ENCODE data around the gene PAFAH1B1. TPM values are rescaled to one million over a fixed set of nuclear protein-coding genes. Genes with fewer than 3 reads are reported as not detected.
"Not testable (repeated sequence)": the region's sequence is repeated elsewhere in the genome, so short reads cannot be mapped to it uniquely, and the experiment has no call there.

The PAFAH1B1 gene
- total RNA-seq, 1 donor from 2014 or later: 107 TPM

DNA sequence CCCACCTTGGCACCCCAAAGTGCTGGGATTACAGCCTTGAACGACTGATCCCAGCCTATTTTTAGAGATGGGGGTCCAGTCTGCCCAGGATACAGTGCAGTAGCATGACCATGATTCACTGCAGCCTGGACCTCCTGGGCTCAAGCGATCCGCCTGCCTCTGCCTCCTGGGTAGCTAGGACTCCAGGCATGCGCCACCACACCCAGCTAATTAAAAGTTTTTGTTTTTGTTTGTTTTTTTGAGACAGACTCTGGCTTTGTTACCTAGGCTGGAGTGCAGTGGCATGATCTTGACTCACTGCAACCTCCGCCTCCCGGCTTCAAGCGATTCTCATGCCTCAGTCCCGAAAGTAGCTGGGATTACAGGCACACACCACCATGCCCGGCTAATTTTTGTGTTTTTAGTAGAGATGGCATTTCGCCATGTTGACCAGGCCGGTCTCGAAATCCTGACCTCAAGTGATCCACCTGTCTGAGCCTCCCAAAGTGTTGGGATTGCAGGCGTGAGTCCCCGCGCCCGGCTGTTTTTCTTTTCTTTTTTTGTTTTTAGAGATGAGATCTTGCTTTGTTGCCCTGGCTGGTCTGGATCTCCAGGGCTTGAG, 2.3 kb upstream of the PAFAH1B1 start:
- intact Hi-C loops (cut with micrococcal nuclease): no loop called here
- ATAC-seq (no peak), DNase-seq (no peak)

- ATAC-seq: peak; percentile 84
- intact Hi-C loops (cut with micrococcal nuclease): no loop called here
- peak; percentile 87 for DNase-seq
These were observed 617 bp downstream of the PAFAH1B1 start for GRCh38 chr17:2593821-2594721.

GRCh38 chr17:2594722-2595599, 1.5 kb downstream of the PAFAH1B1 start:
- no peak for ATAC-seq
- intact Hi-C loops (cut with micrococcal nuclease): no loop called here

GRCh38 chr17:2595716-2596115, 2.3 kb downstream of the PAFAH1B1 start:
- DNase-seq (no peak), ATAC-seq (no peak)
- intact Hi-C loops (cut with micrococcal nuclease): no loop called here

More at GRCh38 chr17:2594722-2595599, 1.5 kb downstream of the PAFAH1B1 start:
- no peak for DNase-seq

- ATAC-seq (no peak), DNase-seq (no peak)
- intact Hi-C loops (cut with micrococcal nuclease): no loop called here
These were observed 4.7 kb downstream of the PAFAH1B1 start for GRCh38 chr17:2598166-2598565.

GRCh38 chr17:2602597-2603017, 9.2 kb downstream of the PAFAH1B1 start:
- intact Hi-C loops (cut with micrococcal nuclease): no loop called here
- DNase-seq (no peak), ATAC-seq (peak; percentile 21)

DNA sequence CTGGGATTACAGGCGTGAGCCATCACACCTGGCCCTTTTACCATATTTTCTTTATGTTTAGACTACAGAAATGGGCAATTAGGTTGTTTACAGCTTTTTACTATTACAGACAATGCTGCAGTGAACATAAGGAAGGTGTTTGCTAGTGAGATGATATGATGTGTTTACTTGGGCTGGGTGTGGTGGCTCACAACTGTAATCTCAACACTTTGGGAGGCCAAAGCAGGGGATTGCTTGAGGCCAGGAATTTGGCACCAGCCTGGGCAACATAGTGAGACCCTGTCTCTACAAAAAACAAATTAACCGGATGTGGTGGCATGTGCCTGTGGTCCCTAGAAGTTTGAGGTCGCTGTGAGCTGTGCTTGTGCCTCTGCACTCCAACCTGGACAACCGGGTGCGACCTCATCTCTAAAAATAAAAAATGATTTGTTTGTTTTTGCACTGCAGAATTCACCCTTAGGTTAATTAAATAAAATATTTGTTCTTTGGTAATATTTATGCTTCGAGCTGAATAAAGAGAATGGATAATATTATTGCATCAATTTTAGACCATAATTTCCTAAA, 15.0 kb downstream of the PAFAH1B1 start:
- intact Hi-C loops (cut with micrococcal nuclease): no loop called here
- ATAC-seq (peak; percentile 15), DNase-seq (no peak)

DNA sequence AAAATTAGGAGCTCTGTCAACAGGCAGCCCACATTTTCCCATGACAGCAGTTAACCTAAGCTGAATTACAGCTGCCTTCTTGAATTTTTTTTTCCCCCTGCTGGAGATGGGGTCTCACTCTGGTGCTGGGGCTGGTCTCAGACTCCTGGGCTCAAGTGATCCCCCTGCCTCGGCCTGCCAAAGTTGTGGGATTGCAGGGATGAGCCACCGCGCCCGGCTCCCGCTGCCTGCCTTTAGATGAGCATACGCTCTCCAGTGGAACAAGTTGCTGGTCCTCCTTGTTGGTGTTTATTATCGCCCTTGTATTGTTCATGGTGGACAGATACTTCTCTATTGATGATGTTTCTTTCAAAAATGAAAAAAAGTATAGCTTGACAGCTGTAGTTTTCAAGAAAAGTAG, 15.6 kb downstream of the PAFAH1B1 start:
- DNase-seq (no peak), ATAC-seq (no peak)
- intact Hi-C loops (cut with micrococcal nuclease): no loop called here

GRCh38 chr17:2610195-2611175, 17.0 kb downstream of the PAFAH1B1 start:
- ATAC-seq (no peak), DNase-seq (no peak)
- intact Hi-C loops (cut with micrococcal nuclease): no loop called here

- DNase-seq (no peak), ATAC-seq (no peak)
- intact Hi-C loops (cut with micrococcal nuclease): no loop called here
These were observed 18.2 kb downstream of the PAFAH1B1 start for GRCh38 chr17:2611627-2612026.

- no peak for ATAC-seq
- intact Hi-C loops (cut with micrococcal nuclease): no loop called here
- DNase-seq: no peak
These were observed 19.2 kb downstream of the PAFAH1B1 start for GRCh38 chr17:2612630-2613029.

- ATAC-seq (peak; percentile 8), DNase-seq (peak; percentile 43)
- intact Hi-C loops (cut with micrococcal nuclease): no loop called here
These were observed 19.8 kb downstream of the PAFAH1B1 start for GRCh38 chr17:2613089-2613808.

DNA sequence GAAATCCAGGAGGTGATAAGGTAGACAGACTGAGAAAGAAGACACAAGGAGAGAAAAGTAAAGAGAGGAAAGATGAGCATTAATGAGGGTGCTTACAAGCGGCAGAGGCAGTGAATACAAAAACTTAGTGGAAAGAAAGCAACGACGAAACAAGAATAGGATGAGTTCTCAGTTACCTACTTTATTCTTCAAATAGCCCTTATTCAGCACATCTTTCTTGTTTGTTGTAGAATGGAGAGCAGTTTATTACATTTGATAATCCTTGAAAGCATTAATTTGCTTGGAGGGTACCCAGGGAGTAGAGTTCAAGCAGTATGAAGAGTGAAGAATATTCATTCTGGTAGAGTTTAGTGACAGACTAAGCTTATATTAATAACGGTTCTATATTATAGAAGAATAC, 22.4 kb downstream of the PAFAH1B1 start:
- DNase-seq (no peak), ATAC-seq (no peak)
- intact Hi-C loops (cut with micrococcal nuclease): no loop called here

- intact Hi-C loops (cut with micrococcal nuclease): no loop called here
- DNase-seq: no peak
These were observed 27.8 kb downstream of the PAFAH1B1 start for GRCh38 chr17:2621241-2621640.

DNA sequence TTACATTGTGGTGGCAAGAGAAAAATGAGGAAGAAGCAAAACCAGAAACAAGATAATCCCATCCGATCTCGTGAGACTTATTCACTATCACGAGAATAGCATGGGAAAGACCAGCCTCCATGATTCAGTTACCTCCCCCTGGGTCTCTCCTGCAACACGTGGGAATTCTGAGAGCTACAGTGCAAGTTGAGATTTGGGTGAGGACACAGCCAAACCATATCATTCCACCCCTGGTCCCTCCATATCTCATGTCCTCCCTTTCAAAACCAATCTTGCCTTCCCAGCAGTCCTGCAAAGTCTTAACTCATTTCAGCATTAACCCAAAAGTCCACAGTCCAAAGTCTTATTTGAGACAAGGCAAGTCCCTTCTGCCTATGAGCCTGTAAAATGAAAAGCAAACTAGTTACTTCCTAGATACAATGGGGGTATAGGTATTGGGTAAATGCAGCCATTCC, 28.5 kb downstream of the PAFAH1B1 start:
- intact Hi-C loops (cut with micrococcal nuclease); DNase-seq; ATAC-seq: not testable (repeated sequence)

More at GRCh38 chr17:2621241-2621640, 27.8 kb downstream of the PAFAH1B1 start:
- no peak for ATAC-seq

- DNase-seq; intact Hi-C loops (cut with micrococcal nuclease); ATAC-seq: not testable (repeated sequence)
These were observed 29.4 kb downstream of the PAFAH1B1 start for GRCh38 chr17:2622721-2623301.

GRCh38 chr17:2624292-2624731, 30.9 kb downstream of the PAFAH1B1 start:
- intact Hi-C loops (cut with micrococcal nuclease): no loop called here
- ATAC-seq (no peak), DNase-seq (no peak)

Data from left ventricle myocardium superior (tissue), 1 donor.